ENCODE data around the gene DOCK9. TPM values are rescaled to one million over a fixed set of nuclear protein-coding genes. Genes with fewer than 3 reads are reported as not detected.

Gene DOCK9
- polyA plus RNA-seq, 1 donor (not counting 4 experiments of a cell fraction or from before 2014, with no cell fraction given), result 110 TPM

GRCh38 chr13:98797456-98797855, 180.4 kb downstream of the DOCK9 start:
- H4K20me1 ChIP-seq (ENCODE audit: control insufficient read depth, extremely low read depth, insufficient read depth, low read length), result no peaks in the 10 kb centered on the region
- no peak for TF ChIP-seq EZH2 (IDR thresholded peaks at IDR 0.05; ENCODE audit: low read length)
- TF ChIP-seq CTCF (optimal IDR thresholded peaks at IDR 0.05 in 1 of 3, IDR thresholded peaks at IDR 0.05 in 1 of 3, conservative IDR thresholded peaks at IDR 0.05 in 1 of 3; ENCODE audit: extremely low read depth in 1 of 3, insufficient read depth in 2 of 3, low read length in 3 of 3), result no peak
- no peak overlapping the region for H3K27ac ChIP-seq (ENCODE audit: control insufficient read depth, insufficient read depth, low read length)
- no peak for FAIRE-seq
- H3K9me1 ChIP-seq (ENCODE audit: control insufficient read depth, extremely low read depth, insufficient read depth, low read length), result no peaks in the 10 kb centered on the region
- H3K9ac ChIP-seq (ENCODE audit: control insufficient read depth, extremely low read depth, insufficient read depth, low read length), result no peak overlapping the region
- dilution Hi-C loops (cut with MboI; ENCODE audit: extremely low pct_ligation_motif_present, low sequenced_read_pairs), result no loop called here
- no peaks in the 10 kb centered on the region for H3K27me3 ChIP-seq (ENCODE audit: control insufficient read depth, extremely low read depth, insufficient read depth, low read length)
- no peak overlapping the region for H3K4me3 ChIP-seq (ENCODE audit: control insufficient read depth in 2 of 3, extremely low read depth in 1 of 3, insufficient read depth in 2 of 3, low read depth in 1 of 3, low read length in 3 of 3)
- no peak overlapping the region for H3K4me2 ChIP-seq (ENCODE audit: control insufficient read depth, extremely low read depth, insufficient read depth, low read depth, low read length)
- no peak overlapping the region for H2AFZ ChIP-seq (ENCODE audit: control insufficient read depth, low read length)
- no peak for DNase-seq (ENCODE audit: low read depth, low spot score)
- no peaks in the 10 kb centered on the region for H3K9me3 ChIP-seq (ENCODE audit: control insufficient read depth, low read depth, low read length)
- no peaks in the 10 kb centered on the region for H3K4me1 ChIP-seq (ENCODE audit: control insufficient read depth, extremely low read depth, insufficient read depth, low read length)
- peaks cover 34 to 56% of the 10 kb centered on the region in 2 experiments for H3K36me3 ChIP-seq (ENCODE audit: control insufficient read depth in 2 of 2, extremely low read depth in 1 of 2, insufficient read depth in 2 of 2, low read length in 2 of 2)
- no peaks in the 10 kb centered on the region for H3K79me2 ChIP-seq (ENCODE audit: control insufficient read depth, insufficient read depth, low read length)

- no peak for FAIRE-seq
- DNase-seq (ENCODE audit: low read depth, low spot score), result no peak
- TF ChIP-seq CTCF (optimal IDR thresholded peaks at IDR 0.05 in 1 of 3, IDR thresholded peaks at IDR 0.05 in 1 of 3, conservative IDR thresholded peaks at IDR 0.05 in 1 of 3; ENCODE audit: extremely low read depth in 1 of 3, insufficient read depth in 2 of 3, low read length in 3 of 3) (no peak), EZH2 (IDR thresholded peaks at IDR 0.05; ENCODE audit: low read length) (no peak)
- H4K20me1 ChIP-seq (ENCODE audit: control insufficient read depth, extremely low read depth, insufficient read depth, low read length), result no peaks in the 10 kb centered on the region
- H2AFZ ChIP-seq (ENCODE audit: control insufficient read depth, low read length), result no peak overlapping the region
- H3K27ac ChIP-seq (ENCODE audit: control insufficient read depth, insufficient read depth, low read length), result no peak overlapping the region
- no peaks in the 10 kb centered on the region for H3K27me3 ChIP-seq (ENCODE audit: control insufficient read depth, extremely low read depth, insufficient read depth, low read length)
- no peak overlapping the region for H3K4me2 ChIP-seq (ENCODE audit: control insufficient read depth, extremely low read depth, insufficient read depth, low read depth, low read length)
- no peak overlapping the region for H3K9ac ChIP-seq (ENCODE audit: control insufficient read depth, extremely low read depth, insufficient read depth, low read length)
- H3K9me1 ChIP-seq (ENCODE audit: control insufficient read depth, extremely low read depth, insufficient read depth, low read length), result no peaks in the 10 kb centered on the region
- no peaks in the 10 kb centered on the region for H3K4me1 ChIP-seq (ENCODE audit: control insufficient read depth, extremely low read depth, insufficient read depth, low read length)
- H3K4me3 ChIP-seq (ENCODE audit: control insufficient read depth in 2 of 3, extremely low read depth in 1 of 3, insufficient read depth in 2 of 3, low read depth in 1 of 3, low read length in 3 of 3), result no peak overlapping the region
- H3K9me3 ChIP-seq (ENCODE audit: control insufficient read depth, low read depth, low read length), result no peaks in the 10 kb centered on the region
- dilution Hi-C loops (cut with MboI; ENCODE audit: extremely low pct_ligation_motif_present, low sequenced_read_pairs), result no loop called here
- H3K79me2 ChIP-seq (ENCODE audit: control insufficient read depth, insufficient read depth, low read length), result no peaks in the 10 kb centered on the region
- peaks cover 32 to 57% of the 10 kb centered on the region in 2 experiments for H3K36me3 ChIP-seq (ENCODE audit: control insufficient read depth in 2 of 2, extremely low read depth in 1 of 2, insufficient read depth in 2 of 2, low read length in 2 of 2)
These were observed 181.1 kb downstream of the DOCK9 start for GRCh38 chr13:98796798-98797197.

All from keratinocyte (primary cell).